Measurements from ENCODE around the gene IL22RA1.

Gene IL22RA1

DNA sequence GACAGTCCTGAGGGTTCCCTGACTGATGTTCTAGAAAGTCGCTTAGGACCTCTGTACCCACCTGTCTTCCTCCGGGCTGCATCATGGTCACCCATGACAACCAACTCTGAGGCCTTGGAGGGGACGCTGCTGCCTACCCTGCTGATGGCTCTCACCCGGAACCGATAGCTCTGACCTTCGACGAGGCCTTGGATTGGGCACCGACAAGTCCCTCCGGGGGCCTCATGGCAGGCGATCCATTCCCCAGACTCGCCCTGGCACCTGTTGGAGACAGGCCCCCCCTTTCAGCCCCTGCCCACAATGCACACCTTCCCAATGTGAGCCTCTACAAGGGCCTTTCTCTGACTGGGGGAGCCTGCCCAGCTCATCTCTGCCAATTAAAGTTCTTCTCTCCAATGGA is 52.2 kb downstream of the IL22RA1 start:
- H3K4me3 ChIP-seq: no peak overlapping the region
- no peaks in the 10 kb centered on the region for H3K36me3 ChIP-seq (ENCODE audit: insufficient read depth, low read length)
- H3K27ac ChIP-seq: no peak overlapping the region
- no peak for DNase-seq (ENCODE audit: low read depth, low spot score)
- H3K9me3 ChIP-seq (ENCODE audit: low read depth, low read length): no peaks in the 10 kb centered on the region
- TF ChIP-seq EZH2 (IDR thresholded peaks at IDR 0.05) (no peak), POLR2AphosphoS5 (IDR thresholded peaks at IDR 0.05; ENCODE audit: borderline replicate concordance, low read depth, low read length) (no peak), FOXP2 (optimal IDR thresholded peaks at IDR 0.05; ENCODE audit: control extremely low read depth, extremely low read length, insufficient read depth) (no peak)
- no peak overlapping the region for H3K9ac ChIP-seq (ENCODE audit: insufficient read length)

- no peak overlapping the region for H3K27ac ChIP-seq
- TF ChIP-seq EZH2 (IDR thresholded peaks at IDR 0.05): no peak
- TF ChIP-seq POLR2AphosphoS5 (IDR thresholded peaks at IDR 0.05; ENCODE audit: borderline replicate concordance, low read depth, low read length): no peak
These were observed 53.0 kb downstream of the IL22RA1 start for GRCh38 chr1:24089743-24090555.

GRCh38 chr1:24089027-24089742 is 53.8 kb downstream of the IL22RA1 start:
- H3K36me3 ChIP-seq (ENCODE audit: insufficient read depth, low read length): no peaks in the 10 kb centered on the region
- TF ChIP-seq FOXP2 (optimal IDR thresholded peaks at IDR 0.05; ENCODE audit: control extremely low read depth, extremely low read length, insufficient read depth) (no peak), EZH2 (IDR thresholded peaks at IDR 0.05) (no peak), POLR2AphosphoS5 (IDR thresholded peaks at IDR 0.05; ENCODE audit: borderline replicate concordance, low read depth, low read length) (no peak)
- H3K9ac ChIP-seq (ENCODE audit: insufficient read length): no peak overlapping the region
- H3K9me3 ChIP-seq (ENCODE audit: low read depth, low read length): no peaks in the 10 kb centered on the region
- no peak overlapping the region for H3K4me3 ChIP-seq
- no peak for DNase-seq (ENCODE audit: low read depth, low spot score)
- no peak overlapping the region for H3K27ac ChIP-seq

More at GRCh38 chr1:24089743-24090555, 53.0 kb downstream of the IL22RA1 start:
- Histone ChIP-seq H3K4me3 (no peak overlapping the region), H3K9me3 (ENCODE audit: low read depth, low read length) (no peaks in the 10 kb centered on the region), H3K36me3 (ENCODE audit: insufficient read depth, low read length) (no peaks in the 10 kb centered on the region), H3K9ac (ENCODE audit: insufficient read length) (no peak overlapping the region)
- DNase-seq (ENCODE audit: low read depth, low spot score): no peak

DNA sequence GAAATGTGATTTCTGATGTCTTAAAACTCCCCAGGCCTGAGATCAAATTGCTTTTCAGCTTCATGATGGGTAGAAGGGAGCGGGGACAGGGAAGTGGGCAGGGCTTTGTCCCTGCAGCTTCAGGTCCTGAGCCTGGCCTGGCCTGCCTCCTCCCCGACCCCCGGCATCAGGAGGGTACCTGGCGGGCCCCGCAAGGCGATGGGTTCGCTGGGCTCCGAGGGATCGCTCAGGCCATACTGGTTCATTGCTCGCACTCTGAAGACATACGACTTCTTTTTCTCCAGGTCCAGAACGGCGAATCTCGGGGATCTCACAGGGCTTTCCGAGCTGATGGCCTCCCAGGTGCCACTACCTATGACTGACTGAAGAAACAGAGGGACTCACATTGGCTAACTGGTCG is 56.5 kb downstream of the IL22RA1 start:
- DNase-seq (ENCODE audit: low read depth, low spot score): no peak
- Histone ChIP-seq H3K9me3 (ENCODE audit: low read depth, low read length) (no peaks in the 10 kb centered on the region), H3K27ac (no peak overlapping the region), H3K9ac (ENCODE audit: insufficient read length) (no peak overlapping the region), H3K4me3 (no peak overlapping the region), H3K36me3 (ENCODE audit: insufficient read depth, low read length) (no peaks in the 10 kb centered on the region)
- TF ChIP-seq EZH2 (IDR thresholded peaks at IDR 0.05) (no peak), POLR2AphosphoS5 (IDR thresholded peaks at IDR 0.05; ENCODE audit: borderline replicate concordance, low read depth, low read length) (no peak), FOXP2 (optimal IDR thresholded peaks at IDR 0.05; ENCODE audit: control extremely low read depth, extremely low read length, insufficient read depth) (no peak)

DNA sequence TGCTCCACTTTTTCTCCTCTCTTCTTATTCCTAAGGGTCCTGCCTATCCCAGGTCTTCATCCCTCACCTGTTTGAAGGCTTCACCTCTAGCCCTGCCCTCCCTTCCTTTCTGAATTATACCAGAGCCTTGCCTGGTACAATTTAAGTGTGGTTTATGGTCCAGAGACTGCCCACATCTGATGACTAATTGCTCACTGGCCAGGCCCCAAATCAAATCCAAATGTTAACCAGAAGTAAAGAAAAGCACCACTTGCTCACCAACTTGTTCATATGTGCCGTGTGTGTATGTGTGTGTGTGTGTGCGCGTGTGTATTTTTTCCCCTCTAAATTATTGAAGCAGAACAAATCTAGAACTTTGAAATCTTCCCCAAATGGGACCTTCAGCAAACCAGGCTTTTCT is 57.4 kb downstream of the IL22RA1 start:
- Histone ChIP-seq H3K9ac (ENCODE audit: insufficient read length) (no peak overlapping the region), H3K9me3 (ENCODE audit: low read depth, low read length) (no peaks in the 10 kb centered on the region), H3K4me3 (no peak overlapping the region), H3K36me3 (ENCODE audit: insufficient read depth, low read length) (no peaks in the 10 kb centered on the region), H3K27ac (no peak overlapping the region)
- TF ChIP-seq FOXP2 (optimal IDR thresholded peaks at IDR 0.05; ENCODE audit: control extremely low read depth, extremely low read length, insufficient read depth) (no peak), POLR2AphosphoS5 (IDR thresholded peaks at IDR 0.05; ENCODE audit: borderline replicate concordance, low read depth, low read length) (no peak), EZH2 (IDR thresholded peaks at IDR 0.05) (no peak)
- DNase-seq (ENCODE audit: low read depth, low spot score): no peak

DNA sequence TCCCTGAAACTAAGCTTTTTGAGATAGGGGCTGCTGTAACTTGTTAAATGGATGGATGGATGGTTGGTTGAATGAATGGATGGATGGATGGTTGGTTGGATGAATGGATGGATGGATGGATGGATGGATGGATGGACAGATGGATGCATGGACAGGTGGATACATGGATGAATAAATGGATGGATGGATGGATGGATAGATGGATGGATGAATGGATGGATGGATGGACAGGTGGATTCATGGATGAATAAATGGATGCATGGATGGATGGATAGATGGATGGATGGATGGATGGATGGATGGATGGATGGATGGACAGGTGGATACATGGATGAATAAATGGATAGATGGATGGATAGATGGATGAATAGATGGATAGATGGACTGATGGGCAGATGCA is 57.9 kb downstream of the IL22RA1 start:
- TF ChIP-seq EZH2 (IDR thresholded peaks at IDR 0.05) (no peak), POLR2AphosphoS5 (IDR thresholded peaks at IDR 0.05; ENCODE audit: borderline replicate concordance, low read depth, low read length) (no peak), FOXP2 (optimal IDR thresholded peaks at IDR 0.05; ENCODE audit: control extremely low read depth, extremely low read length, insufficient read depth) (no peak)
- no peak overlapping the region for H3K4me3 ChIP-seq
- H3K36me3 ChIP-seq (ENCODE audit: insufficient read depth, low read length): no peaks in the 10 kb centered on the region
- H3K9me3 ChIP-seq (ENCODE audit: low read depth, low read length): no peaks in the 10 kb centered on the region
- DNase-seq (ENCODE audit: low read depth, low spot score): no peak
- no peak overlapping the region for H3K9ac ChIP-seq (ENCODE audit: insufficient read length)
- H3K27ac ChIP-seq: no peak overlapping the region

DNA sequence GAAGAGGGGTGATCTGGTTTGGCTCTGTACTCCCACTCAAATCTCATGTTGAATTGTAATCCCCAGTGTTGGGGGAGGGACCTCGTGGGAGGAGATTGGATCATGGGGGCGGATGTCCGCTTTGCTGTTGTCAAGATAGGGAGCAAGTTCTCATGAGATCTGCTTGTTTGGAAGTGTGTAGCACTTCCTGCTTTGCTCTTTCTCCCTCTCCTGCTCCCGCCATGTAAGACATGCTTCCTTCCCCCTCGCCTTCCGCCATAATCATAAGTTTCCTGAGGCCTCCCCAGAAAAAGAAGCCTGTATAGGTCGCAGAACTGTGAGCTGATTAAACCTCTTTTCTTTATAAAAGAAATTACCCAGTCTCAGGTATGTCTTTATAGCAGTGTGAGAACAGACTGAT is 58.9 kb downstream of the IL22RA1 start:
- H3K36me3 ChIP-seq (ENCODE audit: insufficient read depth, low read length): no peaks in the 10 kb centered on the region
- H3K9me3 ChIP-seq (ENCODE audit: low read depth, low read length): no peaks in the 10 kb centered on the region
- H3K27ac ChIP-seq: no peak overlapping the region
- TF ChIP-seq POLR2AphosphoS5 (IDR thresholded peaks at IDR 0.05; ENCODE audit: borderline replicate concordance, low read depth, low read length) (no peak), EZH2 (IDR thresholded peaks at IDR 0.05) (no peak), FOXP2 (optimal IDR thresholded peaks at IDR 0.05; ENCODE audit: control extremely low read depth, extremely low read length, insufficient read depth) (no peak)
- H3K9ac ChIP-seq (ENCODE audit: insufficient read length): no peak overlapping the region
- DNase-seq (ENCODE audit: low read depth, low spot score): no peak
- no peak overlapping the region for H3K4me3 ChIP-seq

DNA sequence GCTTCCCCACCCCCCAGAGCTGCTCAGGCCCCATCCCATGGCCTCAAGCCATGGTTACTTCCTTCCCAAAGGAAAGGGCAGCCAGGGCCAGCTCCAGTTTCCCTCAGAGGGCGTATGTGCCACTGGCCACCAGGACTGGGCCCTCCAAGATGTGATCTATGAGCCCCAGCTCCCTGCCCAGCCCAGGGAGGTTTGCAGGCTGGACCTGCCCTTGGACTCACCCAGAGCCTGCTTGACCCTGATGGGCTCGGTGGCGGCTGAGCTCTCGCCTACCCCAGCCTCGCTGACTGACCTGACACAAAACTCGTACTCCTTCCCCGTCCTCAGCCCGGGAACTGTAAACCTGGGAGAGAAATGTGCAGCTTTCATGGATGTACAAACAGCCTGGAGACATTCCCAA is 60.6 kb downstream of the IL22RA1 start:
- Histone ChIP-seq H3K36me3 (ENCODE audit: insufficient read depth, low read length) (no peaks in the 10 kb centered on the region), H3K27ac (no peak overlapping the region), H3K4me3 (no peak overlapping the region), H3K9me3 (ENCODE audit: low read depth, low read length) (no peaks in the 10 kb centered on the region), H3K9ac (ENCODE audit: insufficient read length) (no peak overlapping the region)
- DNase-seq (ENCODE audit: low read depth, low spot score): no peak
- TF ChIP-seq FOXP2 (optimal IDR thresholded peaks at IDR 0.05; ENCODE audit: control extremely low read depth, extremely low read length, insufficient read depth): no peak
- TF ChIP-seq EZH2 (IDR thresholded peaks at IDR 0.05): no peak
- no peak for TF ChIP-seq POLR2AphosphoS5 (IDR thresholded peaks at IDR 0.05; ENCODE audit: borderline replicate concordance, low read depth, low read length)

Data from SK-N-MC (cell line).